GM23248 (cell line): ENCODE data around the gene PRR30. TPM values are rescaled to one million over a fixed set of nuclear protein-coding genes. Genes with fewer than 3 reads are reported as not detected.
A peak's percentile ranks its signal among the peaks of the same experiment; 100 is the strongest.

Experiments used
- DNase-seq: peaks from one replicate; pipeline ENCODE4 v3.0.0-alpha.2; 2015
- H2AFZ ChIP-seq: fragments of 200-600 bp; sonication (generic); 2 replicates; pipeline ENCODE4 v1.6.1; 2016; ENCODE audit warnings: antibody characterized with exemption
- H3F3A ChIP-seq: fragments of 200-600 bp; sonication (generic); 2 replicates; pipeline ENCODE4 v1.6.1; 2016; ENCODE audit warnings: mild to moderate bottlenecking, antibody characterized with exemption, mixed run types; ENCODE audit not compliant: insufficient read depth
- H3K27ac ChIP-seq: fragments of 200-600 bp; sonication (generic); 2 replicates; pipeline ENCODE4 v1.5.1; 2016; ENCODE audit warnings: mild to moderate bottlenecking
- H3K27me3 ChIP-seq: fragments of 200-600 bp; sonication (generic); replicated peaks from 2 replicates; pipeline ENCODE4 v1.6.1; 2016; ENCODE audit warnings: mild to moderate bottlenecking; ENCODE audit not compliant: insufficient read depth
- H3K36me3 ChIP-seq: fragments of 200-600 bp; sonication (generic); 2 replicates; pipeline ENCODE4 v1.6.1; 2016; ENCODE audit warnings: low read depth, mild to moderate bottlenecking
- H3K4me1 ChIP-seq: fragments of 200-600 bp; sonication (generic); 2 replicates; pipeline ENCODE4 v1.6.1; 2016; ENCODE audit warnings: mild to moderate bottlenecking; ENCODE audit not compliant: insufficient read depth
- H3K4me2 ChIP-seq: fragments of 200-600 bp; sonication (generic); one replicate; pipeline ENCODE4 v1.6.1; 2016; ENCODE audit warnings: mild to moderate bottlenecking; ENCODE audit not compliant: unreplicated experiment
- H3K4me3 ChIP-seq: fragments of 200-600 bp; sonication (generic); 2 replicates; pipeline ENCODE4 v1.5.1; 2016; ENCODE audit warnings: mild to moderate bottlenecking
- H3K79me2 ChIP-seq: fragments of 200-600 bp; sonication (generic); 2 replicates; pipeline ENCODE4 v1.6.1; 2016; ENCODE audit warnings: mild to moderate bottlenecking; ENCODE audit not compliant: insufficient read depth
- H3K9ac ChIP-seq: fragments of 200-600 bp; sonication (generic); 2 replicates; pipeline ENCODE4 v1.6.1; 2016; ENCODE audit warnings: mild to moderate bottlenecking
- H3K9me2 ChIP-seq: fragments of 200-600 bp; sonication (generic); 2 replicates; pipeline ENCODE4 v1.6.1; 2016; ENCODE audit warnings: mixed run types, mild to moderate bottlenecking, moderate library complexity; ENCODE audit not compliant: insufficient read depth
- H3K9me3 ChIP-seq: fragments of 200-600 bp; sonication (generic); one replicate; pipeline ENCODE4 v1.6.1; 2017; ENCODE audit warnings: low read depth
- H4K20me1 ChIP-seq: fragments of 200-600 bp; sonication (generic); 2 replicates; pipeline ENCODE4 v1.6.0; 2016; ENCODE audit not compliant: insufficient read depth
- EZH2 ChIP-seq: fragments of 200-600 bp; sonication (generic); IDR thresholded peaks from 2 replicates; pipeline ENCODE4 v1.6.1; 2018; ENCODE audit warnings: antibody characterized with exemption, mild to moderate bottlenecking; ENCODE audit not compliant: insufficient read depth, poor library complexity, severe bottlenecking
- EZH2phosphoT487 ChIP-seq: fragments of 200-600 bp; sonication (generic); IDR thresholded peaks from 2 replicates; pipeline ENCODE4 v1.6.1; 2018; ENCODE audit warnings: antibody characterized with exemption, moderate library complexity, mild to moderate bottlenecking, low read depth; ENCODE audit not compliant: insufficient read depth
- WGBS, 2 experiments: methylation state at CpG; one replicate each; pipeline ENCODE4 v1.1.6; 2015 to 2017; ENCODE audit warnings: low lambda C conversion rate in 2 of 2, low coverage in 1 of 2; ENCODE audit errors: missing lambda C conversion rate in 2 of 2; 5-methylcytosine and 5-hydroxymethylcytosine counted together
- in situ Hi-C: fragments of 300-500 bp; cut with MboI; formaldehyde crosslinking; loops from 2 replicates; pipeline ENCODE4 v1.15.0; 2020
- polyA plus RNA-seq: library from polyadenylated mRNA; unstranded; fragments of >200 nt; fragmentation: Nextera tagmentation; extraction: Ambion mirVana; gene quantifications from 2 replicates; pipeline ENCODE4 v1.2.1, GENCODE V29; 2016
- total RNA-seq: library from RNA; depleted of rRNA; stranded (reverse); fragments of >200 nt; shearing (Covaris generic); gene quantifications from 2 replicates; pipeline ENCODE4 v1.2.3, GENCODE V29; 2014

The PRR30 gene
- total and polyA plus RNA-seq, 2 experiments from 2014 or later = not detected

- H3K4me3 ChIP-seq = no peak overlapping the region
- H3K4me2 ChIP-seq = no peak overlapping the region
- 53 to 56% methylated on average over 8 of the region's 8 CpGs for WGBS, 2 experiments
- H3F3A ChIP-seq = no peaks in the 10 kb centered on the region
- in situ Hi-C loops = no loop called here
- H3K9me2 ChIP-seq = no peaks in the 10 kb centered on the region
- peaks cover 5% of the 10 kb centered on the region; the same call in 1 of the 2 replicates for H3K4me1 ChIP-seq
- H3K36me3 ChIP-seq = no peaks in the 10 kb centered on the region
- no peak overlapping the region for H2AFZ ChIP-seq
- no peak overlapping the region for H3K9ac ChIP-seq
- peaks cover 51% of the 10 kb centered on the region for H3K27me3 ChIP-seq
- DNase-seq = no peak
- no peak overlapping the region for H3K27ac ChIP-seq
- no peaks in the 10 kb centered on the region for H3K9me3 ChIP-seq
- no peak for TF ChIP-seq EZH2phosphoT487
- no peak for TF ChIP-seq EZH2
- H4K20me1 ChIP-seq = no peaks in the 10 kb centered on the region
- H3K79me2 ChIP-seq = no peaks in the 10 kb centered on the region
These were observed 36.1 kb upstream of the PRR30 start for GRCh38 chr2:27175330-27175729.

- Histone ChIP-seq H3K4me2 (no peak overlapping the region), H3K27me3 (peaks cover 56% of the 10 kb centered on the region), H2AFZ (no peak overlapping the region), H3K36me3 (no peaks in the 10 kb centered on the region), H3K9me3 (no peaks in the 10 kb centered on the region), H4K20me1 (no peaks in the 10 kb centered on the region), H3K4me3 (no peak overlapping the region), H3K4me1 (no peaks in the 10 kb centered on the region), H3F3A (no peaks in the 10 kb centered on the region), H3K27ac (no peak overlapping the region), H3K9me2 (no peaks in the 10 kb centered on the region), H3K9ac (no peak overlapping the region), H3K79me2 (no peaks in the 10 kb centered on the region)
- 63 to 70% methylated on average over 6 of the region's 6 CpGs for WGBS, 2 experiments
- DNase-seq = peak; percentile 19
- TF ChIP-seq EZH2phosphoT487 (no peak), EZH2 (no peak)
- in situ Hi-C loops = no loop called here
These were observed 35.4 kb upstream of the PRR30 start for GRCh38 chr2:27174638-27175037.

GRCh38 chr2:27171351-27171848 is 32.2 kb upstream of the PRR30 start:
- H2AFZ ChIP-seq = no peak overlapping the region
- no peak overlapping the region for H3K9ac ChIP-seq
- no peak overlapping the region for H3K4me3 ChIP-seq
- H3K9me2 ChIP-seq = no peaks in the 10 kb centered on the region
- H3K36me3 ChIP-seq = no peaks in the 10 kb centered on the region
- WGBS, 2 experiments = 44% methylated on average over 8 of the region's 8 CpGs
- H3K4me1 ChIP-seq = no peaks in the 10 kb centered on the region
- no peaks in the 10 kb centered on the region for H3K9me3 ChIP-seq
- peak; percentile 19 for DNase-seq
- no peaks in the 10 kb centered on the region for H3F3A ChIP-seq
- H3K4me2 ChIP-seq = no peak overlapping the region
- no peaks in the 10 kb centered on the region for H4K20me1 ChIP-seq
- TF ChIP-seq EZH2 (no peak), EZH2phosphoT487 (no peak)
- no peak overlapping the region for H3K27ac ChIP-seq
- peaks cover 51% of the 10 kb centered on the region for H3K27me3 ChIP-seq
- no peaks in the 10 kb centered on the region for H3K79me2 ChIP-seq
- in situ Hi-C loops = no loop called here

DNA sequence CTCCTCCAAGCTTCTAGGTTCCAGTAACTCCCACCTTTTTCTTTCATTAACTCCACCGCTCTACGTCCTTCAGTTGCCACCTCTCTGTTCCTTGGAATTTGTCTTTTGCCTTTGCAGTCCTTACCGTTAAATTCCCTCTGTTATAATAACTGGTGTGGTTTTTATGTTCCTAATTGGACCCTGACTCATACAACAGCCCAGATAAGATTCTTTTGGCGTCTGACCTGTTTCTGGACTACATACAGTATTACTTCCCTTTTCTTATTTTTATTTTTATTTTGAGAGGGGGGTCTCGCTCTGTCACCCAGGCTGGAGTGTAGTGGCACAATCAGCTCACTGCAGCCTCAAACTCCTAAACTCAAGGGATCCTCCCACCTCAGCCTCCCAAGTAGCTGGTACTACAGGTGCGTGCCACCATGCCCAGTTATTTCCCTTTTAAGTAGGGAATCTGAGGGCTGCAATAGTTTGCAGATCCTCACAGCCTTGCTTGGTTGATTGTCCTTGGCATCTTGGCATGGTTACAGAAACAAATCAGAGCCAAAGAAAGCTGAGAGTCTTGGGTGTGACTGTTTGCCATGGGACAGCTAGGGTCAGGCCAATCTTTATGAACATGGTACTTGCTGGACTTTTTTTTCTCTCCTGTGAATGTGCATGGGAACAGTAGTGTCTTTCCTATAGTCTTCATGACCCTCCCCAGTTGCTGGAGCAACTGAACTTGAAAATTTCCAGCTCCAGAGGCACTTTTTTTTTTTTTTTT is 31.5 kb upstream of the PRR30 start:
- no peak for TF ChIP-seq EZH2phosphoT487
- TF ChIP-seq EZH2 = no peak
- Histone ChIP-seq H3K4me1 (no peaks in the 10 kb centered on the region), H2AFZ (no peak overlapping the region), H3F3A (no peaks in the 10 kb centered on the region), H3K79me2 (no peaks in the 10 kb centered on the region), H3K4me3 (no peak overlapping the region), H3K9me3 (no peaks in the 10 kb centered on the region), H3K27me3 (peaks cover 48% of the 10 kb centered on the region), H3K4me2 (no peak overlapping the region), H3K9me2 (no peaks in the 10 kb centered on the region), H4K20me1 (no peaks in the 10 kb centered on the region), H3K9ac (no peak overlapping the region), H3K27ac (no peak overlapping the region), H3K36me3 (no peaks in the 10 kb centered on the region)
- in situ Hi-C loops = no loop called here
- WGBS, 2 experiments = 77 to 89% methylated on average over 6 of the region's 6 CpGs
- no peak for DNase-seq
